ENCODE data around the gene PPP4R2.

DNA sequence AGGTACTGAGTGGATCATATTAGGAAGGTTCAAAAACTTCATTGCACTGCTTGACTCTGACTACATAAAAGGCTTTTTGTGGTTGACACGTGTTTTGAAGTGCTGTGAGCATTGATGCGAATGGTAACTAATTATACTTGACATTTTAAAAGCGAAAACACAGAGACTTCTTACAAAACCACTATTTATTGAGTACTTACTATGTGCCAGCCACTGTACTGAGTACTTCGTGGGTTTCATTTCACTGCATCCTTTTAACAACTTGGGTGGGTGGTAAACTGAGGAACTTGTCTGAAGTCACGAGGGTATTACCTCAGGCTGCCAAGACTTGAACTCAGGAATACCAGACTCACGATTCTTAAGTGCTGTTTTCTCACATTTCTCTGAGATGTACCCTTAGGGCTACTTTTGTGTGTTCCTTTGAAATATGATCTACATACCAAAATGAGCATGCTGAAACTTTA lies 45.3 kb upstream of the PPP4R2 start:
- TF ChIP-seq SMC3 (IDR thresholded peaks at IDR 0.05; ENCODE audit: borderline replicate concordance, low read length) (no peak), POLR2A (IDR thresholded peaks at IDR 0.05; ENCODE audit: low read depth, low read length) (no peak), JUNB (IDR thresholded peaks at IDR 0.05) (no peak), FOXM1 (IDR thresholded peaks at IDR 0.05; ENCODE audit: low read depth, low read length) (0 out of 2 replicates have a peak, but pooled peaks have one; percentile 44), EZH2 (IDR thresholded peaks at IDR 0.05; ENCODE audit: borderline replicate concordance, control insufficient read depth, low read depth, low read length) (no peak), EP300 (IDR thresholded peaks at IDR 0.05; ENCODE audit: borderline replicate concordance in 1 of 2, control insufficient read depth in 1 of 2, low read depth in 2 of 2, low read length in 2 of 2) (peak in 1 of 2 experiments; percentile 14; a peak in 1 of 4 replicates), CREB1 (IDR thresholded peaks at IDR 0.05; ENCODE audit: low read depth) (no peak)
- TF ChIP-seq, protein P1, sequence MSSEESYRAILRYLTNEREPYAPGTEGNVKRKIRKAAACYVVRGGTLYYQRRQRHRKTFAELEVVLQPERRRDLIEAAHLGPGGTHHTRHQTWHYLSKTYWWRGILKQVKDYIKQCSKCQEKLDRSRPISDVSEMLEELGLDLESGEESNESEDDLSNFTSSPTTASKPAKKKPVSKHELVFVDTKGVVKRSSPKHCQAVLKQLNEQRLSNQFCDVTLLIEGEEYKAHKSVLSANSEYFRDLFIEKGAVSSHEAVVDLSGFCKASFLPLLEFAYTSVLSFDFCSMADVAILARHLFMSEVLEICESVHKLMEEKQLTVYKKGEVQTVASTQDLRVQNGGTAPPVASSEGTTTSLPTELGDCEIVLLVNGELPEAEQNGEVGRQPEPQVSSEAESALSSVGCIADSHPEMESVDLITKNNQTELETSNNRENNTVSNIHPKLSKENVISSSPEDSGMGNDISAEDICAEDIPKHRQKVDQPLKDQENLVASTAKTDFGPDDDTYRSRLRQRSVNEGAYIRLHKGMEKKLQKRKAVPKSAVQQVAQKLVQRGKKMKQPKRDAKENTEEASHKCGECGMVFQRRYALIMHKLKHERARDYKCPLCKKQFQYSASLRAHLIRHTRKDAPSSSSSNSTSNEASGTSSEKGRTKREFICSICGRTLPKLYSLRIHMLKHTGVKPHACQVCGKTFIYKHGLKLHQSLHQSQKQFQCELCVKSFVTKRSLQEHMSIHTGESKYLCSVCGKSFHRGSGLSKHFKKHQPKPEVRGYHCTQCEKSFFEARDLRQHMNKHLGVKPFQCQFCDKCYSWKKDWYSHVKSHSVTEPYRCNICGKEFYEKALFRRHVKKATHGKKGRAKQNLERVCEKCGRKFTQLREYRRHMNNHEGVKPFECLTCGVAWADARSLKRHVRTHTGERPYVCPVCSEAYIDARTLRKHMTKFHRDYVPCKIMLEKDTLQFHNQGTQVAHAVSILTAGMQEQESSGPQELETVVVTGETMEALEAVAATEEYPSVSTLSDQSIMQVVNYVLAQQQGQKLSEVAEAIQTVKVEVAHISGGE (CRISPR knock-in tag; IDR thresholded peaks at IDR 0.05) = no peak
- TF ChIP-seq, protein P2, sequence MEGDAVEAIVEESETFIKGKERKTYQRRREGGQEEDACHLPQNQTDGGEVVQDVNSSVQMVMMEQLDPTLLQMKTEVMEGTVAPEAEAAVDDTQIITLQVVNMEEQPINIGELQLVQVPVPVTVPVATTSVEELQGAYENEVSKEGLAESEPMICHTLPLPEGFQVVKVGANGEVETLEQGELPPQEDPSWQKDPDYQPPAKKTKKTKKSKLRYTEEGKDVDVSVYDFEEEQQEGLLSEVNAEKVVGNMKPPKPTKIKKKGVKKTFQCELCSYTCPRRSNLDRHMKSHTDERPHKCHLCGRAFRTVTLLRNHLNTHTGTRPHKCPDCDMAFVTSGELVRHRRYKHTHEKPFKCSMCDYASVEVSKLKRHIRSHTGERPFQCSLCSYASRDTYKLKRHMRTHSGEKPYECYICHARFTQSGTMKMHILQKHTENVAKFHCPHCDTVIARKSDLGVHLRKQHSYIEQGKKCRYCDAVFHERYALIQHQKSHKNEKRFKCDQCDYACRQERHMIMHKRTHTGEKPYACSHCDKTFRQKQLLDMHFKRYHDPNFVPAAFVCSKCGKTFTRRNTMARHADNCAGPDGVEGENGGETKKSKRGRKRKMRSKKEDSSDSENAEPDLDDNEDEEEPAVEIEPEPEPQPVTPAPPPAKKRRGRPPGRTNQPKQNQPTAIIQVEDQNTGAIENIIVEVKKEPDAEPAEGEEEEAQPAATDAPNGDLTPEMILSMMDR (IDR thresholded peaks at IDR 0.05 in 2 of 3, conservative IDR thresholded peaks at IDR 0.05 in 1 of 3; ENCODE audit: control insufficient read depth in 2 of 3, extremely low read depth in 1 of 3, insufficient read depth in 1 of 3, low read depth in 3 of 3, low read length in 3 of 3) = no peak
- TF ChIP-seq, protein P3, sequence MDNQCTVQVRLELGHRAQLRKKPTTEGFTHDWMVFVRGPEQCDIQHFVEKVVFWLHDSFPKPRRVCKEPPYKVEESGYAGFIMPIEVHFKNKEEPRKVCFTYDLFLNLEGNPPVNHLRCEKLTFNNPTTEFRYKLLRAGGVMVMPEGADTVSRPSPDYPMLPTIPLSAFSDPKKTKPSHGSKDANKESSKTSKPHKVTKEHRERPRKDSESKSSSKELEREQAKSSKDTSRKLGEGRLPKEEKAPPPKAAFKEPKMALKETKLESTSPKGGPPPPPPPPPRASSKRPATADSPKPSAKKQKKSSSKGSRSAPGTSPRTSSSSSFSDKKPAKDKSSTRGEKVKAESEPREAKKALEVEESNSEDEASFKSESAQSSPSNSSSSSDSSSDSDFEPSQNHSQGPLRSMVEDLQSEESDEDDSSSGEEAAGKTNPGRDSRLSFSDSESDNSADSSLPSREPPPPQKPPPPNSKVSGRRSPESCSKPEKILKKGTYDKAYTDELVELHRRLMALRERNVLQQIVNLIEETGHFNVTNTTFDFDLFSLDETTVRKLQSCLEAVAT (IDR thresholded peaks at IDR 0.05) = 0 out of 2 replicates have a peak, but pooled peaks have one; percentile 44
